Renal cortical epithelial cell (primary cell): ENCODE results near the gene SNU13. TPM values are rescaled to one million over a fixed set of nuclear protein-coding genes. Genes with fewer than 3 reads are reported as not detected.
A peak's percentile ranks its signal among the peaks of the same experiment; 100 is the strongest.
"Not testable (repeated sequence)": the region's sequence is repeated elsewhere in the genome, so short reads cannot be mapped to it uniquely, and the experiment has no call there.

Experiments
- DNase-seq: peaks from one replicate; pipeline ENCODE4 v3.0.0-alpha.2; 2011; ENCODE audit warnings: low read depth
- total RNA-seq: library from RNA; depleted of rRNA; stranded (reverse); fragments of >200 nt; gene quantifications from 2 replicates; pipeline ENCODE4 v1.2.3, GENCODE V29; 2014

SNU13 gene
- total RNA-seq, 1 donor from 2014 or later: 104 TPM

DNA sequence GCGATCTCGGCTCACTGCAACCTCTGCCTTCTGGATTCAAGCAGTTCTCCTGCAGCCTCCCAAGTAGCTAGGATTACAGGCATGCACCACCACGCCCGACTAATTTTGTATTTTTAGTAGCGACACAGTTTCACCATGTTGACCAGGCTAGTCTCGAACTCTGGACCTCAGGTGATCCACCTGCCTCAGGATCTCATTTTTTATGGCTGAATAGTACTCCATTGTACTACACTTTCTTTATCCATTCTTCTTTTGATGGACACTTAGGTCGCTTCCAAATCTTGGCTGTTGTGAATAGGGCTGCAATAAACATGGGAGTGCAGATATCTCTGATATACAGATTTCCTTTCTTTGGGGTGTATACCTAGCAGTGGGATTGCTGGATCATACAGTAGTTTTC, 46.8 kb downstream of the SNU13 start:
- DNase-seq: no peak

DNA sequence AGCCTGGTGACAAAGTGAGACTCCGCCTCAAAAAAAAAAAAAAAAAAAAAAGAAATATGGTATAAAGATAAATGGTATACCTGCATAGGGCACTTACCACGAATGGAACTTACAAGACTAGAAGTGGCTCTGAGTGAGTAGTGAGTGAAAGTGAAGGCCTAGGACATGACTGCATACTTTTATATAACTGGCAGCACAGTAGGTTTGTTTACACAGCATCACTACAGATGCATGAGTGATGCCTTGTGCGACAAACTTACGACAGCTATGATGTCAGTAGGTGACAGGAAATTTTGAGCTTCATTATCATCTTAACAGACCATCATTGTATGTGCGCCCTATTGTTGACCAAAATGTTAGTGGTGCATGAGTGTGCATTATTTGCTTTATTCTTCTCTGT, 49.9 kb downstream of the SNU13 start:
- DNase-seq: no peak

DNA sequence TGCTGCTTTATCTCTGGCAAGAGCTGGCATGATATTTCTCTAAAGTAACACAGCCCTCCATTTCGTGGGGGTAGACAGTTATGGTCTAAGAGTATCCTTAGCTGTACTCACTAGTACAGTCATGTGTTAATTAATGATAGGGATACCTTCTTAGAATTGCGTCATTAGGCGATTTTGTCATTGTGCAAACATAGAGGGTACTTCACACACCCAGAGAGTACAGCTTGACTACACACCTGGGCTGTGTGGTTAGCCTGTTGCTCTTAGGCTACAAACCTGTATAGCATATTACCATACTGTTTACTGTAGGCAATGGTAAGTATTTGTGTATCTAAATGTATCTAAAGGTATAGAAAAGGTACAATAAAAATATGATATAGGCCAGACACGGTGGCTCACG, 50.5 kb downstream of the SNU13 start:
- DNase-seq: peak; percentile 52

DNA sequence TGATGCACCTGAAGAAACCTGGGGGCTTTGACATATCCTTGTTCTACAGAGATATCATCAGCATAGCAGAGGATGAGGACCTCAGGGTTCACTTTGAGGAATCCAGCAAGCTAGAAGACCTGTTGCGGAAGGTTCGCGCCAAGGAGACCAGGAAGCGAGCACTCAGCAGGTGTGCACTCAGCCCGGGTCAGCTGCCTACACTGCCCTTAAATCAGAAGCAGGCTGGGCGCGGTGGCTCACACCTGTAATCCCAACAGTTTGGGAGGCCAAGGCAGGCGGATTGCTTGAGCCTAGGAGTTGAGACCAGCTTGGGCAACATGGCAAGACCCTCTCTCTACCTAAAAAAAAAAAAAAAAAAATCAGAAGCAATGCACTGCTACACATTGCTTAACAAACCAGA, 51.0 kb downstream of the SNU13 start:
- DNase-seq: not testable (repeated sequence)

DNA sequence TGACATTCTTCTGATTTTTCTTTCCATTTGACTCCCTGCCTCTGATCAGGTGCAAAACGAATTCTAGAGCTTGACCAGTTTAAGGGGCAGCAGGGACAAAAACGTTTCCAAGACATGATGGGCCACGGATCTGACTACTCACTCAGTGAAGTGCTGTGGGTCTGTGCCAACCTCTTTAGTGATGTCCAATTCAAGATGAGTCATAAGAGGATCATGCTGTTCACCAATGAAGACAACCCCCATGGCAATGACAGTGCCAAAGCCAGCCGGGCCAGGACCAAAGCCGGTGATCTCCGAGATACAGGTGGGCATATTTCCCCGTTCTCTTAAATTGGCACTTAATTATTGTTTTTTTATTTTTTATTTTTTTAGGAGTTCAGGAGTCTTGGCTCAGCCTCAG, 52.2 kb downstream of the SNU13 start:
- peak; percentile 15 for DNase-seq

DNA sequence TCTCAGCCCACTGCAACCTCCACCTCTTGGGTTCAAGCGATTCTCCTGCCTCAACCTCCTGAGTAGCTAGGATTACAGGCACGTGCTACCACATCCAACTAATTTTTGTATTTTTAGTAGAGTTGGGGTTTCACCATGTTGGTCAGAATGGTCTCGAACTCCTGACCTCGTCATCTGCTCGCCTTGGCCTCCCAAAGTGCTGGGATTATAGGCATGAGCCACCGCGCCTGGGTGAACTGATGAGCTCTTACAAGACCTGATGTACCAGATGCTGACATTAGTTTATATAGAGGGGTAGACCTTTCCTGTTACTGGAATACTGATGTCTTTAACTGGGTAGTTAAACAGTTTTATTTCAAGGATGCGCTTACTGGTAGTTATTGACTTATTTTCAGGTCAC, 54.1 kb downstream of the SNU13 start:
- DNase-seq: not testable (repeated sequence)

DNA sequence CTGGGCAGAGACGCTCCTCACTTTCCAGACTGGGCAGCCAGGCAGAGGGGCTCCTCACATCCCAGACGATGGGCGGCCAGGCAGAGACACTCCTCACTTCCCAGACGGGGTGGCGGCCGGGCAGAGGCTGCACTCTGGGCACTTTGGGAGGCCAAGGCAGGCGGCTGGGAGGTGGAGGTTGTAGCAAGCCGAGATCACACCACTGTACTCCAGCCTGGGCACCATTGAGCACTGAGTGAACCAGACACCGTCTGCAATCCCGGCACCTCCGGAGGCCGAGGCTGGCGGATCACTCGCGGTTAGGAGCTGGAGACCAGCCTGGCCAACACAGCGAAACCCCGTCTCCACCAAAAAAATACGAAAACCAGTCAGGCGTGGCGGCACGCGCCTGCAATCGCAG, 57.1 kb downstream of the SNU13 start:
- DNase-seq: not testable (repeated sequence)

DNA sequence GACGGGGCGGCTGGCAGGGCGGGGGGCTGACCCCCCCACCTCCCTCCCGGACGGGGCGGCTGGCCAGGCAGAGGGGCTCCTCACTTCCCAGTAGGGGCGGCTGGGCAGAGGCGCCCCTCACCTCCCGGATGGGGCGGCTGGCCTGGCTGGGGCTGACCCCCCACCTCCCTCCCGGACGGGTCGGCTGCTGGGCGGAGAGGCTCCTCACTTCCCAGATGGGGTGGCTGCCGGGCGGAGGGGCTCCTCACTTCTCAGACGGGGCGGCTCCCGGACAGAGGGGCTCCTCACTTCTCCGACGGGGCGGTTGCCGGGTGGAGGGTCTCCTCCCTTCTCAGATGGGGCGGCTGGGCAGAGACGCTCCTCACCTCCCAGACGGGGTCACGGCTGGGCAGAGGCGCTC, 57.6 kb downstream of the SNU13 start:
- DNase-seq: not testable (repeated sequence)

DNA sequence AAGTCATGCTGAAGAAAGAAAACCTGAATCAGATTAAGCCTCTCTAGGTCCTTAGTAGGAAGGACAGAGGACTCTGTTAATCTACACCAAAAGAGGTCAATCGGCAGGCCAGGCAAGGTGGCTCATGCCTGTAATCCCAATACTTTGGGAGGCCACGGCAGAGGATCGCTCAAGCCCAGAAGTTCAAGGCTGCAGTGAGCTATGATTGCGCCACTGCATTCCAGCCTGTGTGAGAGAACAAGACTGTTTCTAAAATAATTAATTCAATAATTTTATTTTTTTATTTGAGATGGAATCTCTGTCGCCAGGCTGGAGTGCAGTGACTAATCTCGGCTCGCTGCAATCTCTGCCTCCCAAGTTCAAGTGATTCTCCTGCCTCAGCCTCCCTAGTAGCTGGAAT, 63.1 kb downstream of the SNU13 start:
- no peak for DNase-seq

Other genes starting within 250 kb of the SNU13 start
- gene TOB2, start 242.1 kb downstream of the SNU13 start, total RNA-seq: 12.2 and 35.9 TPM in 2 replicates
- gene PHF5A, start 220.2 kb downstream of the SNU13 start, total RNA-seq: 39.6 and 78.3 TPM in 2 replicates
- 54.2 and 141 TPM in 2 replicates for gene ACO2, start 219.8 kb downstream of the SNU13 start, total RNA-seq
- 17.4 and 38.8 TPM in 2 replicates for gene POLR3H, start 144.4 kb downstream of the SNU13 start, total RNA-seq
- gene CSDC2, start 127.9 kb downstream of the SNU13 start, total RNA-seq: 0.69 and 3.2 TPM in 2 replicates
- gene PMM1, start 99.0 kb downstream of the SNU13 start, total RNA-seq: 9.9 and 14.6 TPM in 2 replicates
- gene DESI1, start 67.8 kb downstream of the SNU13 start, total RNA-seq: 17.5 and 27.8 TPM in 2 replicates
- gene XRCC6, start 67.6 kb downstream of the SNU13 start, total RNA-seq: 320 and 484 TPM in 2 replicates
- 0.10 and 0.52 TPM in 2 replicates for gene MEI1, start 10.6 kb upstream of the SNU13 start, total RNA-seq
- 11.0 and 16.1 TPM in 2 replicates for gene CCDC134, start 111.8 kb upstream of the SNU13 start, total RNA-seq
- 39.8 and 80.3 TPM in 2 replicates for gene SREBF2, start 144.2 kb upstream of the SNU13 start, total RNA-seq
- not detected in 2 replicates for gene SHISA8, start 226.2 kb upstream of the SNU13 start, total RNA-seq
- gene TNFRSF13C, start 237.9 kb upstream of the SNU13 start, total RNA-seq: 0.15 and 0.17 TPM in 2 replicates